Upper lobe of left lung (tissue), 6 donors: ENCODE results near the gene DNAH3. TPM values are rescaled to one million over a fixed set of nuclear protein-coding genes. Genes with fewer than 3 reads are reported as not detected.

Experiments
- ATAC-seq, 2 donors: fragments of 200-7000 bp; cut with Tn5 transposase; one replicate each; pipeline ENCODE4 v1.9.1; 2022; ENCODE audit warnings: mild to moderate bottlenecking in 2 of 2, moderate library complexity in 2 of 2; ENCODE audit not compliant: low FRiP score in 2 of 2
- DNase-seq, 2 donors: peaks; one replicate each; pipeline ENCODE4 v3.0.0-alpha.2; 2019 to 2020
- H3K27ac ChIP-seq, 4 donors: fragments of 200-600 bp; sonication (generic); one replicate each; pipeline ENCODE4 v1.5.1; 2016 to 2019
- H3K27me3 ChIP-seq, 4 donors: fragments of 200-600 bp; sonication (generic); one replicate each; pipeline ENCODE4 v1.5.1; 2017 to 2019
- H3K36me3 ChIP-seq, 4 donors: fragments of 200-600 bp; sonication (generic); one replicate each; pipeline ENCODE4 v1.5.1; 2016 to 2019
- H3K4me1 ChIP-seq, 4 donors: fragments of 200-600 bp; sonication (generic); one replicate each; pipeline ENCODE4 v1.5.1; 2018 to 2019
- H3K4me3 ChIP-seq, 4 donors: fragments of 200-600 bp; sonication (generic); one replicate each; pipeline ENCODE4 v1.5.1; 2017 to 2019; ENCODE audit warnings: mild to moderate bottlenecking in 2 of 4, moderate library complexity in 1 of 4
- H3K9me3 ChIP-seq, 4 donors: fragments of 200-600 bp; sonication (generic); one replicate each; pipeline ENCODE4 v1.5.1; 2018 to 2019
- CTCF ChIP-seq, 6 experiments: fragments of 450-650 bp in 4 of 6; fragments of 200-600 bp in 2 of 6; sonication (generic) in 2 of 6; IDR thresholded peaks; one replicate each; pipeline ENCODE4 v1.5.1; 2016 to 2019; ENCODE audit warnings: antibody characterized with exemption in 6 of 6
- EP300 ChIP-seq, 4 donors: sonication (generic); formaldehyde crosslinking; IDR thresholded peaks; one replicate each; pipeline ENCODE4 v1.5.1; 2017; ENCODE audit warnings: antibody characterized with exemption in 4 of 4, control low read depth in 2 of 4
- POLR2A ChIP-seq, 4 donors: fragments of 450-650 bp; IDR thresholded peaks; one replicate each; pipeline ENCODE4 v1.5.1; 2016 to 2017; ENCODE audit warnings: antibody characterized with exemption in 4 of 4, mild to moderate bottlenecking in 2 of 4
- POLR2AphosphoS5 ChIP-seq, 2 donors: sonication (generic); formaldehyde crosslinking; IDR thresholded peaks; one replicate each; pipeline ENCODE4 v1.5.1; 2017; ENCODE audit warnings: antibody characterized with exemption in 2 of 2
- WGBS, 2 donors: methylation state at CpG; one replicate each; pipeline ENCODE4 v1.1.5; 2017 to 2018; 5-methylcytosine and 5-hydroxymethylcytosine counted together
- total RNA-seq, 6 donors: library from RNA; depleted of rRNA in 4 of 6; stranded (reverse); fragments of >200 nt in 4 of 6; gene quantifications; one replicate each; pipeline versions ENCODE4 v1.1.0 to v1.2.1, GENCODE V29; 2016 to 2021
- donor health status: DM: no; HTN: no; CAD: no; lungs with moderate emphysema.
- donor health status: DM: no; HTN: yes; CAD: no; lungs with severe emphysema.

The DNAH3 gene
- total RNA-seq, 6 donors from 2014 or later, result 0.23 to 48.1 (median 4.8) TPM

- no peaks in the 10 kb centered on the region for H3K27me3 ChIP-seq
- TF ChIP-seq CTCF (IDR thresholded peaks at IDR 0.05) (no peak), EP300 (IDR thresholded peaks at IDR 0.05) (no peak), POLR2A (IDR thresholded peaks at IDR 0.05) (no peak), POLR2AphosphoS5 (IDR thresholded peaks at IDR 0.05) (no peak)
- no peaks in the 10 kb centered on the region for H3K36me3 ChIP-seq
- no peaks in the 10 kb centered on the region for H3K9me3 ChIP-seq
- WGBS, 2 donors, result 94 to 96% methylated on average over 15 of the region's 15 CpGs
- DNase-seq (no peak), ATAC-seq (no peak)
- H3K4me1 ChIP-seq, result no peaks in the 10 kb centered on the region
- no peak overlapping the region for H3K27ac ChIP-seq
- no peak overlapping the region for H3K4me3 ChIP-seq
Observed at GRCh38 chr16:21037736-21038135, 112.9 kb downstream of the DNAH3 start.

GRCh38 chr16:21037168-21037567, 113.5 kb downstream of the DNAH3 start:
- ATAC-seq, result no peak
- TF ChIP-seq POLR2AphosphoS5 (IDR thresholded peaks at IDR 0.05), result no peak
- TF ChIP-seq EP300 (IDR thresholded peaks at IDR 0.05), result no peak
- TF ChIP-seq POLR2A (IDR thresholded peaks at IDR 0.05), result no peak
- no peak for TF ChIP-seq CTCF (IDR thresholded peaks at IDR 0.05)
- no peak for DNase-seq
- no peaks in the 10 kb centered on the region for H3K36me3 ChIP-seq
- H3K9me3 ChIP-seq, result no peaks in the 10 kb centered on the region
- no peaks in the 10 kb centered on the region for H3K4me1 ChIP-seq
- WGBS, 2 donors, result 79 to 85% methylated on average over 4 of the region's 4 CpGs
- H3K4me3 ChIP-seq, result no peak overlapping the region
- no peak overlapping the region for H3K27ac ChIP-seq
- no peaks in the 10 kb centered on the region for H3K27me3 ChIP-seq

GRCh38 chr16:21036471-21036870, 114.2 kb downstream of the DNAH3 start:
- DNase-seq, result no peak
- TF ChIP-seq EP300 (IDR thresholded peaks at IDR 0.05) (no peak), POLR2A (IDR thresholded peaks at IDR 0.05) (no peak), POLR2AphosphoS5 (IDR thresholded peaks at IDR 0.05) (no peak), CTCF (IDR thresholded peaks at IDR 0.05) (no peak)
- H3K4me1 ChIP-seq, result no peaks in the 10 kb centered on the region
- no peak overlapping the region for H3K4me3 ChIP-seq
- no peak overlapping the region for H3K27ac ChIP-seq
- ATAC-seq, result no peak
- no peaks in the 10 kb centered on the region for H3K36me3 ChIP-seq
- 58 to 79% methylated on average over 3 of the region's 3 CpGs for WGBS, 2 donors
- no peaks in the 10 kb centered on the region for H3K9me3 ChIP-seq
- H3K27me3 ChIP-seq, result no peaks in the 10 kb centered on the region

GRCh38 chr16:21033704-21034103, 116.9 kb downstream of the DNAH3 start:
- Histone ChIP-seq H3K27me3 (no peaks in the 10 kb centered on the region), H3K27ac (no peak overlapping the region), H3K4me3 (no peak overlapping the region), H3K36me3 (no peaks in the 10 kb centered on the region), H3K9me3 (no peaks in the 10 kb centered on the region), H3K4me1 (no peaks in the 10 kb centered on the region)
- TF ChIP-seq POLR2AphosphoS5 (IDR thresholded peaks at IDR 0.05), result no peak
- TF ChIP-seq EP300 (IDR thresholded peaks at IDR 0.05), result no peak
- TF ChIP-seq POLR2A (IDR thresholded peaks at IDR 0.05), result no peak
- no peak for TF ChIP-seq CTCF (IDR thresholded peaks at IDR 0.05)
- ATAC-seq, result no peak
- no peak for DNase-seq
- WGBS, 2 donors, result 85 to 87% methylated on average over 9 to 10 of the region's 10 CpGs

- H3K27ac ChIP-seq, result no peak overlapping the region
- no peak overlapping the region for H3K4me3 ChIP-seq
- DNase-seq, result no peak
- no peaks in the 10 kb centered on the region for H3K9me3 ChIP-seq
- WGBS, 2 donors, result 75 to 76% methylated on average over 3 of the region's 3 CpGs
- no peaks in the 10 kb centered on the region for H3K27me3 ChIP-seq
- no peak for ATAC-seq
- no peaks in the 10 kb centered on the region for H3K36me3 ChIP-seq
- TF ChIP-seq POLR2A (IDR thresholded peaks at IDR 0.05), result no peak
- H3K4me1 ChIP-seq, result no peaks in the 10 kb centered on the region
Observed at GRCh38 chr16:21033264-21033663, 117.4 kb downstream of the DNAH3 start.
